HepG2 (cell line): ENCODE measurements around the gene UVSSA. TPM values are rescaled to one million over a fixed set of nuclear protein-coding genes. Genes with fewer than 3 reads are reported as not detected.

Experiments used
- ATAC-seq: fragments of 200-7000 bp; cut with Tn5 transposase; 3 replicates; pipeline ENCODE4 v1.9.1; 2020; ENCODE audit warnings: mild to moderate bottlenecking, moderate library complexity
- BruUV-seq: library from RNA; stranded (reverse); fragments of 400-500 nt; replicated peaks from 2 replicates; lab custom pipeline; 2021; lab: Mats Ljungman, UMichigan
- CTCF ChIA-PET: fragments of 300-600 bp; formaldehyde crosslinking; extraction: SDS; loops from one replicate; lab custom pipeline; 2021; ENCODE audit warnings: low total read pairs, inconsistent platforms, low intra/inter-chr PET ratio; lab: Yijun Ruan, JAX
- POLR2A ChIA-PET: fragments of 350-600 bp; sonication (Branson Sonifier 250); formaldehyde crosslinking; loops from one replicate; lab custom pipeline; 2020; ENCODE audit warnings: antibody characterized with exemption, inconsistent platforms; lab: Yijun Ruan, JAX
- DNase-seq: peaks from one replicate; pipeline ENCODE4 v3.0.0-alpha.2; 2015; ENCODE audit warnings: low spot score
- FAIRE-seq: peaks from 3 replicates; lab custom pipeline; 2011; peaks lifted over from hg19 to GRCh38; lab: Jason Lieb, UNC
- H2AFZ ChIP-seq: one replicate; pipeline ENCODE4 v1.6.1; 2011; ENCODE audit warnings: low read length, inconsistent platforms
- H3K27ac ChIP-seq: fragments of 300-600 bp; 3 replicates; pipeline ENCODE4 v1.8.0; 2011; ENCODE audit warnings: mixed run types, mild to moderate bottlenecking, mixed read lengths, low read length, inconsistent platforms; ENCODE audit not compliant: insufficient read depth; ENCODE audit errors: extremely low read length
- H3K27me3 ChIP-seq, 2 experiments: fragments of 200-600 bp in 1 of 2; 2 replicates in 1 of 2; 3 replicates in 1 of 2; pipeline versions ENCODE4 v1.6.0 to v1.8.0; 2011; ENCODE audit warnings: low read length in 2 of 2, mild to moderate bottlenecking in 2 of 2, moderate library complexity in 2 of 2, inconsistent platforms in 1 of 2; ENCODE audit not compliant: insufficient read depth in 2 of 2, control insufficient read depth in 1 of 2
- H3K36me3 ChIP-seq, 2 experiments: fragments of 200-600 bp in 1 of 2; replicated peaks in 1 of 2; 2 replicates in 1 of 2; 3 replicates in 1 of 2; pipeline versions ENCODE4 v1.5.1 to v1.8.0; 2011; ENCODE audit warnings: low read length in 2 of 2, inconsistent platforms in 1 of 2; ENCODE audit not compliant: insufficient read depth in 2 of 2, control insufficient read depth in 1 of 2
- H3K4me1 ChIP-seq: 2 replicates; pipeline ENCODE4 v1.5.1; 2012; ENCODE audit warnings: low read length, inconsistent platforms; ENCODE audit not compliant: insufficient read depth
- H3K4me2 ChIP-seq: 2 replicates; pipeline ENCODE4 v1.6.0; 2011; ENCODE audit warnings: low read depth, low read length, inconsistent platforms
- H3K4me3 ChIP-seq, 3 experiments: fragments of 200-600 bp in 1 of 3; sonication (generic), shearing (Covaris generic) in 1 of 3; replicated peaks in 1 of 3; 2 replicates each; pipeline ENCODE4 v1.5.1; 2011 to 2016; ENCODE audit warnings: low read length in 3 of 3, inconsistent platforms in 2 of 3, low read depth in 2 of 3, mild to moderate bottlenecking in 2 of 3, control low read depth in 1 of 3, mixed read lengths in 1 of 3; ENCODE audit not compliant: insufficient read depth in 1 of 3
- H3K79me2 ChIP-seq: one replicate; pipeline ENCODE4 v1.6.1; 2011; ENCODE audit warnings: low read length, inconsistent platforms; ENCODE audit not compliant: insufficient read depth
- H3K9ac ChIP-seq: 2 replicates; pipeline ENCODE4 v1.6.0; 2011; ENCODE audit warnings: mild to moderate bottlenecking, low read depth, low read length, inconsistent platforms; ENCODE audit not compliant: insufficient read depth
- H3K9me3 ChIP-seq: 2 replicates; pipeline ENCODE4 v1.5.1; 2012; ENCODE audit warnings: mild to moderate bottlenecking, low read length
- H4K20me1 ChIP-seq: 2 replicates; pipeline ENCODE4 v1.6.0; 2011; ENCODE audit warnings: inconsistent platforms, mild to moderate bottlenecking, low read length, moderate library complexity; ENCODE audit not compliant: insufficient read depth
- CSRNP2 ChIP-seq: sonication (generic); formaldehyde crosslinking; conservative IDR thresholded peaks from 2 replicates; pipeline ENCODE4 v1.8.0; 2022; ENCODE audit warnings: low read depth, missing genetic modification reagents
- DR1 ChIP-seq: sonication (generic); formaldehyde crosslinking; IDR thresholded peaks from 2 replicates; pipeline ENCODE4 v1.8.0; 2021; ENCODE audit warnings: mild to moderate bottlenecking, missing genetic modification reagents, inconsistent platforms
- GMEB1 ChIP-seq: sonication (generic); formaldehyde crosslinking; IDR thresholded peaks from 2 replicates; pipeline ENCODE4 v1.5.1; 2020; ENCODE audit warnings: missing genetic modification reagents, mild to moderate bottlenecking, borderline replicate concordance
- HNF1B ChIP-seq: sonication (generic); formaldehyde crosslinking; IDR thresholded peaks from 2 replicates; pipeline ENCODE4 v1.5.1; 2020; ENCODE audit warnings: mild to moderate bottlenecking, moderate library complexity, missing genetic modification reagents
- IKZF1 ChIP-seq: fragments of 450-650 bp; IDR thresholded peaks from 2 replicates; pipeline ENCODE4 v1.7.1; 2016
- KMT2B ChIP-seq: IDR thresholded peaks from 2 replicates; pipeline ENCODE4 v1.6.1; 2016; ENCODE audit warnings: missing genetic modification reagents, missing compliant biosample characterization
- NFE2L1 ChIP-seq: sonication (generic); formaldehyde crosslinking; IDR thresholded peaks from 2 replicates; pipeline ENCODE4 v1.4.0; 2020; ENCODE audit warnings: missing genetic modification reagents, mild to moderate bottlenecking, borderline replicate concordance
- PHB2 ChIP-seq: fragments of 450-650 bp; IDR thresholded peaks from 2 replicates; pipeline ENCODE4 v1.6.1; 2018; ENCODE audit not compliant: partially characterized antibody
- RBM39 ChIP-seq: fragments of 200-400 bp; formaldehyde crosslinking; IDR thresholded peaks from one replicate; pipeline ENCODE4 v1.6.1; 2018; ENCODE audit warnings: antibody characterized with exemption, mild to moderate bottlenecking, low read depth, low read length; ENCODE audit not compliant: poor library complexity, severe bottlenecking
- SP1 ChIP-seq, 2 experiments: fragments of 450-650 bp in 1 of 2; sonication (generic) in 1 of 2; formaldehyde crosslinking in 1 of 2; IDR thresholded peaks; 2 replicates each; pipeline versions ENCODE4 v1.4.0 to v1.6.1; 2016 to 2020; ENCODE audit warnings: missing genetic modification reagents in 1 of 2
- SRSF4 ChIP-seq: fragments of 200-400 bp; formaldehyde crosslinking; IDR thresholded peaks from one replicate; pipeline ENCODE4 v1.6.1; 2018; ENCODE audit warnings: mild to moderate bottlenecking, low read depth, low read length, moderate library complexity; ENCODE audit not compliant: poor library complexity, severe bottlenecking
- TCF7 ChIP-seq: sonication (generic); IDR thresholded peaks from 2 replicates; pipeline ENCODE4 v1.6.1; 2016; ENCODE audit warnings: antibody characterized with exemption, low read depth
- ZNF260 ChIP-seq: sonication (generic); formaldehyde crosslinking; IDR thresholded peaks from 2 replicates; pipeline ENCODE4 v1.4.0; 2020; ENCODE audit warnings: missing genetic modification reagents, low read depth, mild to moderate bottlenecking, borderline replicate concordance
- ZNF441 ChIP-seq: sonication (generic); formaldehyde crosslinking; IDR thresholded peaks from 2 replicates; pipeline ENCODE4 v1.7.0; 2021; ENCODE audit warnings: missing genetic modification reagents, borderline replicate concordance
- WGBS: methylation state at CpG from one replicate; pipeline ENCODE4 v1.1.6; 2017; ENCODE audit warnings: low lambda C conversion rate; 5-methylcytosine and 5-hydroxymethylcytosine counted together
- in situ Hi-C: cut with HindIII; loops from 2 replicates; pipeline ENCODE4 v1.10.0; 2017; ENCODE audit warnings: low pct_unique_long_range_greater_than_20kb; ENCODE audit not compliant: extremely low pct_ligation_motif_present
- intact Hi-C: fragments of 100-400 bp; cut with micrococcal nuclease; formaldehyde crosslinking; loops from one replicate; pipeline ENCODE4 v1.10.0; 2022; ENCODE audit not compliant: unreplicated experiment
- polyA plus RNA-seq, 8 experiments: library from polyadenylated mRNA; depleted of rRNA in 3 of 8; stranded (reverse) in 7 of 8; unstranded in 1 of 8; fragments of >200 nt; fragmentation: Illumina TruSeq in 4 of 8; extraction: Trizol in 4 of 8; gene quantifications; 2 replicates each; pipeline versions ENCODE4 v1.2.1 to v1.2.3, GENCODE V29; 2011 to 2016; ENCODE audit warnings: low read depth in 4 of 8, missing spikeins in 1 of 8, mixed read lengths in 1 of 8; ENCODE audit not compliant: insufficient read depth in 1 of 8
- total RNA-seq, 5 experiments: library from RNA; depleted of rRNA; stranded (reverse); fragments of >200 nt; fragmentation: Illumina TruSeq; extraction: Trizol; gene quantifications; 2 replicates each; pipeline ENCODE4 v1.2.3, GENCODE V29; 2016; ENCODE audit warnings: low read depth in 1 of 5

Gene UVSSA
- total and polyA plus RNA-seq, 2 of the 13 experiments (the other 11 are each of a cell fraction or from before 2014, with no cell fraction given), result 4.6 to 8.4 TPM

GRCh38 chr4:1310031-1310795, 36.8 kb upstream of the UVSSA start (continued):
- TF ChIP-seq HNF1B, result no peak
- no peak for TF ChIP-seq SP1 (IDR thresholded peaks at IDR 0.05)
- TF ChIP-seq SP1 (CRISPR knock-in tag; IDR thresholded peaks at IDR 0.05), result no peak
- no peak for TF ChIP-seq SRSF4
- TF ChIP-seq, all 625 proteins: peak for 9

- FAIRE-seq (no peak), ATAC-seq (peak; percentile 3; the same call in 1 of the 3 replicates), DNase-seq (no peak)
- ChIA-PET POLR2A (interaction anchor here (2.6 kb wide), 1 partner anchor 35 kb away, joined by 26 read pairs; the partner anchor contains the start of gene UVSSA), CTCF (no interaction called here)
- 94% methylated on average over 19 of the region's 49 CpGs for WGBS
- Histone ChIP-seq H3K79me2 (peaks cover 67% of the 10 kb centered on the region), H3K27me3 (no peaks in the 10 kb centered on the region), H3K27ac (peak overlapping the region; percentile 81), H3K4me3 (peak overlapping the region in 1 of 3 experiments; percentile 78; a peak in 1 of 6 replicates), H4K20me1 (peaks cover 11% of the 10 kb centered on the region; the same call in 1 of the 2 replicates), H3K4me1 (peaks cover 56% of the 10 kb centered on the region), H3K36me3 (peaks cover 14 to 33% of the 10 kb centered on the region in 2 experiments), H2AFZ (no peak overlapping the region), H3K9ac (peak overlapping the region; percentile 74; the same call in 1 of the 2 replicates), H3K9me3 (no peaks in the 10 kb centered on the region), H3K4me2 (peak overlapping the region; percentile 92)
- no TSS peak for BruUV-seq
- intact Hi-C loops, result no loop called here
- in situ Hi-C loops, result no loop called here
- TF ChIP-seq CSRNP2 (CRISPR knock-in tag), result no peak
- no peak for TF ChIP-seq RBM39
- no peak for TF ChIP-seq KMT2B (CRISPR knock-in tag)
- no peak for TF ChIP-seq PHB2
- peak; percentile 22; the same call in 1 of the 2 replicates for TF ChIP-seq DR1
- TF ChIP-seq NFE2L1, result no peak
- TF ChIP-seq ZNF260, result no peak
- no peak for TF ChIP-seq TCF7
- TF ChIP-seq IKZF1, result no peak
- no peak for TF ChIP-seq GMEB1 (CRISPR knock-in tag)
- no peak for TF ChIP-seq ZNF441 (CRISPR knock-in tag)
These were observed 36.0 kb upstream of the UVSSA start for GRCh38 chr4:1310796-1311631.
